Measurements from ENCODE around the gene DCTN1. TPM values are rescaled to one million over a fixed set of nuclear protein-coding genes. Genes with fewer than 3 reads are reported as not detected.
"Not testable (repeated sequence)": the region's sequence is repeated elsewhere in the genome, so short reads cannot be mapped to it uniquely, and the experiment has no call there.

Gene DCTN1
- total and polyA plus RNA-seq, 2 donors from 2014 or later, result 134 to 191 TPM

- FAIRE-seq, result no peak
- TF ChIP-seq, protein P1, sequence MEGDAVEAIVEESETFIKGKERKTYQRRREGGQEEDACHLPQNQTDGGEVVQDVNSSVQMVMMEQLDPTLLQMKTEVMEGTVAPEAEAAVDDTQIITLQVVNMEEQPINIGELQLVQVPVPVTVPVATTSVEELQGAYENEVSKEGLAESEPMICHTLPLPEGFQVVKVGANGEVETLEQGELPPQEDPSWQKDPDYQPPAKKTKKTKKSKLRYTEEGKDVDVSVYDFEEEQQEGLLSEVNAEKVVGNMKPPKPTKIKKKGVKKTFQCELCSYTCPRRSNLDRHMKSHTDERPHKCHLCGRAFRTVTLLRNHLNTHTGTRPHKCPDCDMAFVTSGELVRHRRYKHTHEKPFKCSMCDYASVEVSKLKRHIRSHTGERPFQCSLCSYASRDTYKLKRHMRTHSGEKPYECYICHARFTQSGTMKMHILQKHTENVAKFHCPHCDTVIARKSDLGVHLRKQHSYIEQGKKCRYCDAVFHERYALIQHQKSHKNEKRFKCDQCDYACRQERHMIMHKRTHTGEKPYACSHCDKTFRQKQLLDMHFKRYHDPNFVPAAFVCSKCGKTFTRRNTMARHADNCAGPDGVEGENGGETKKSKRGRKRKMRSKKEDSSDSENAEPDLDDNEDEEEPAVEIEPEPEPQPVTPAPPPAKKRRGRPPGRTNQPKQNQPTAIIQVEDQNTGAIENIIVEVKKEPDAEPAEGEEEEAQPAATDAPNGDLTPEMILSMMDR (IDR thresholded peaks at IDR 0.05; ENCODE audit: borderline replicate concordance, extremely low read depth, insufficient read depth), result no peak
These were observed 44.3 kb upstream of the DCTN1 start for GRCh38 chr2:74424139-74424992.

GRCh38 chr2:74423231-74424095 is 43.4 kb upstream of the DCTN1 start:
- no peak for FAIRE-seq
- no peak overlapping the region for H3K27ac ChIP-seq (ENCODE audit: low read depth in 2 of 2, low read length in 2 of 2)
- intact Hi-C loops (cut with DNase I), result no loop called here

More at GRCh38 chr2:74424139-74424992, 44.3 kb upstream of the DCTN1 start:
- Histone ChIP-seq H3K27ac (ENCODE audit: low read depth in 2 of 2, low read length in 2 of 2) (no peak overlapping the region), H3K4me1 (ENCODE audit: control insufficient read depth in 2 of 3, insufficient read depth in 2 of 3, low read depth in 1 of 3, low read length in 3 of 3) (peaks cover 0 to 3% (median 0%) of the 10 kb centered on the region in 3 donors), H3K27me3 (ENCODE audit: control insufficient read depth, insufficient read depth, low read length) (no peaks in the 10 kb centered on the region), H3K9me3 (ENCODE audit: control insufficient read depth in 2 of 3, insufficient read depth in 1 of 3, low read length in 3 of 3) (no peaks in the 10 kb centered on the region), H3K9ac (ENCODE audit: low read length in 3 of 3) (no peak overlapping the region), H3K36me3 (ENCODE audit: control insufficient read depth in 2 of 3, insufficient read depth in 3 of 3, low read length in 3 of 3) (peaks cover 3 to 40% (median 15%) of the 10 kb centered on the region in 3 donors), H3K4me3 (ENCODE audit: low read length in 3 of 3) (no peak overlapping the region)
- peak in 1 of 5 donors; percentile 43 for DNase-seq
- intact Hi-C loops (cut with DNase I), result no loop called here

GRCh38 chr2:74421221-74421870 is 41.2 kb upstream of the DCTN1 start, which contains the start of the genes C2orf81 and WDR54:
Gene C2orf81, minus strand, starts transcription at chr2:74421619. Its CDS starts 59 bp downstream, at chr2:74421560.
Gene WDR54, plus strand, starts transcription at chr2:74421730. Its CDS starts 424 bp downstream, at chr2:74422154.
- Histone ChIP-seq H3K4me1 (ENCODE audit: control insufficient read depth in 2 of 3, insufficient read depth in 2 of 3, low read depth in 1 of 3, low read length in 3 of 3) (peaks cover 0 to 3% (median 0%) of the 10 kb centered on the region in 3 donors), H3K27ac (ENCODE audit: low read depth in 2 of 2, low read length in 2 of 2) (peak within 1 kb of the TSS; percentile 65 to 78), H3K36me3 (ENCODE audit: control insufficient read depth in 2 of 3, insufficient read depth in 3 of 3, low read length in 3 of 3) (peaks cover 0 to 12% (median 0%) of the 10 kb centered on the region in 3 donors), H3K27me3 (ENCODE audit: control insufficient read depth, insufficient read depth, low read length) (no peaks in the 10 kb centered on the region), H3K9me3 (ENCODE audit: control insufficient read depth in 2 of 3, insufficient read depth in 1 of 3, low read length in 3 of 3) (no peaks in the 10 kb centered on the region), H3K9ac (ENCODE audit: low read length in 3 of 3) (peak within 1 kb of the TSS; percentile 43 to 77 (median 65)), H3K4me3 (ENCODE audit: low read length in 3 of 3) (peak within 1 kb of the TSS; percentile 64 to 92 (median 78))
- FAIRE-seq (no peak), DNase-seq (peak; percentile 91 to 96 (median 94))
- intact Hi-C loops (cut with DNase I), result no loop called here
- TF ChIP-seq, protein P1 (IDR thresholded peaks at IDR 0.05; ENCODE audit: borderline replicate concordance, extremely low read depth, insufficient read depth), result no peak

More at GRCh38 chr2:74423231-74424095, 43.4 kb upstream of the DCTN1 start:
- TF ChIP-seq, protein P1 (IDR thresholded peaks at IDR 0.05; ENCODE audit: borderline replicate concordance, extremely low read depth, insufficient read depth), result no peak
- H3K4me1 ChIP-seq (ENCODE audit: control insufficient read depth in 2 of 3, insufficient read depth in 2 of 3, low read depth in 1 of 3, low read length in 3 of 3), result peaks cover 0 to 3% (median 0%) of the 10 kb centered on the region in 3 donors
- DNase-seq, result peak in 1 of 5 donors; percentile 51
- no peak overlapping the region for H3K9ac ChIP-seq (ENCODE audit: low read length in 3 of 3)
- no peaks in the 10 kb centered on the region for H3K9me3 ChIP-seq (ENCODE audit: control insufficient read depth in 2 of 3, insufficient read depth in 1 of 3, low read length in 3 of 3)
- peaks cover under 1 to 33% (median 7%) of the 10 kb centered on the region in 3 donors for H3K36me3 ChIP-seq (ENCODE audit: control insufficient read depth in 2 of 3, insufficient read depth in 3 of 3, low read length in 3 of 3)
- no peak overlapping the region for H3K4me3 ChIP-seq (ENCODE audit: low read length in 3 of 3)
- H3K27me3 ChIP-seq (ENCODE audit: control insufficient read depth, insufficient read depth, low read length), result no peaks in the 10 kb centered on the region

GRCh38 chr2:74420443-74421103 is 40.5 kb upstream of the DCTN1 start:
- H3K36me3 ChIP-seq (ENCODE audit: control insufficient read depth in 2 of 3, insufficient read depth in 3 of 3, low read length in 3 of 3); H3K27me3 ChIP-seq (ENCODE audit: control insufficient read depth, insufficient read depth, low read length); intact Hi-C loops (cut with DNase I); H3K9me3 ChIP-seq (ENCODE audit: control insufficient read depth in 2 of 3, insufficient read depth in 1 of 3, low read length in 3 of 3); FAIRE-seq; H3K4me1 ChIP-seq (ENCODE audit: control insufficient read depth in 2 of 3, insufficient read depth in 2 of 3, low read depth in 1 of 3, low read length in 3 of 3); H3K9ac ChIP-seq (ENCODE audit: low read length in 3 of 3); H3K27ac ChIP-seq (ENCODE audit: low read depth in 2 of 2, low read length in 2 of 2): not testable (repeated sequence)
- peak overlapping the region in 1 of 3 donors; percentile 92 for H3K4me3 ChIP-seq (ENCODE audit: low read length in 3 of 3)
- DNase-seq, result peak in 1 of 5 donors; percentile 39
